Panc1 (cell line): Measurements from ENCODE around the gene EPHB6. TPM values are rescaled to one million over a fixed set of nuclear protein-coding genes. Genes with fewer than 3 reads are reported as not detected.

Source experiments
- ATAC-seq: fragments of 200-7000 bp; cut with Tn5 transposase; 2 replicates; pipeline ENCODE4 v1.9.1; 2020; ENCODE audit warnings: mild to moderate bottlenecking, moderate library complexity
- BruUV-seq: library from RNA; stranded (reverse); fragments of 400-500 nt; replicated peaks from 2 replicates; lab custom pipeline; 2021; lab: Mats Ljungman, UMichigan
- CTCF ChIA-PET: fragments of 300-600 bp; sonication (Branson Sonifier 250); formaldehyde crosslinking; loops from one replicate; lab custom pipeline; 2022; ENCODE audit warnings: antibody characterized with exemption; lab: Charles Lee
- POLR2A ChIA-PET: fragments of 300-600 bp; sonication (Branson Sonifier 250); formaldehyde crosslinking; loops from one replicate; lab custom pipeline; 2022; ENCODE audit warnings: antibody characterized with exemption; lab: Charles Lee
- DNase-seq: peaks from one replicate; pipeline ENCODE4 v3.0.0-alpha.2; 2010; ENCODE audit warnings: low read depth, low spot score
- H3K27ac ChIP-seq: 2 replicates; pipeline ENCODE4 v1.5.1; 2011; ENCODE audit warnings: mild to moderate bottlenecking, low read length, inconsistent platforms
- H3K27me3 ChIP-seq: fragments of 200-500 bp; sonication (Bioruptor generic); 2 replicates; pipeline ENCODE4 v1.6.0; 2014; ENCODE audit warnings: low read length, inconsistent platforms; ENCODE audit not compliant: control insufficient read depth, insufficient read depth
- H3K36me3 ChIP-seq: fragments of 200-500 bp; sonication (Bioruptor generic); 2 replicates; pipeline ENCODE4 v1.5.1; 2014; ENCODE audit warnings: inconsistent platforms, mild to moderate bottlenecking, low read length, moderate library complexity; ENCODE audit not compliant: control insufficient read depth, insufficient read depth
- H3K4me1 ChIP-seq: 2 replicates; pipeline ENCODE4 v1.5.1; 2011; ENCODE audit warnings: inconsistent platforms, mild to moderate bottlenecking, low read length, moderate library complexity; ENCODE audit not compliant: control insufficient read depth, insufficient read depth
- H3K4me3 ChIP-seq, 2 experiments: 2 replicates each; pipeline ENCODE4 v1.5.1; 2011 to 2012; ENCODE audit warnings: low read depth in 2 of 2, low read length in 2 of 2, mild to moderate bottlenecking in 2 of 2, inconsistent platforms in 1 of 2, moderate library complexity in 1 of 2
- H3K9me3 ChIP-seq: fragments of 200-500 bp; sonication (Bioruptor generic); 2 replicates; pipeline ENCODE4 v1.5.1; 2014; ENCODE audit warnings: low read depth, mild to moderate bottlenecking, inconsistent platforms, low read length, moderate library complexity; ENCODE audit not compliant: control insufficient read depth, insufficient read depth
- CTCF ChIP-seq: fragments of 450-650 bp; IDR thresholded peaks from 2 replicates; pipeline ENCODE4 v1.5.1; 2017; ENCODE audit warnings: mild to moderate bottlenecking
- POLR2AphosphoS5 ChIP-seq: IDR thresholded peaks from 2 replicates; pipeline ENCODE4 v1.6.1; 2012; ENCODE audit warnings: mild to moderate bottlenecking, low read depth, low read length, moderate library complexity
- REST ChIP-seq, 2 experiments: IDR thresholded peaks; 2 replicates each; pipeline ENCODE4 v1.6.1; 2011 to 2012; ENCODE audit warnings: low read depth in 2 of 2, control low read depth in 1 of 2, low read length in 1 of 2, mild to moderate bottlenecking in 1 of 2, moderate library complexity in 1 of 2; ENCODE audit not compliant: insufficient read depth in 1 of 2
- SIN3A ChIP-seq: IDR thresholded peaks from 2 replicates; pipeline ENCODE4 v1.6.1; 2012; ENCODE audit warnings: low read depth, mild to moderate bottlenecking, low read length, moderate library complexity, borderline replicate concordance; ENCODE audit not compliant: insufficient read depth
- TCF7L2 ChIP-seq: IDR thresholded peaks from 2 replicates; pipeline ENCODE4 v1.6.1; 2011; ENCODE audit warnings: mild to moderate bottlenecking, low read depth, low read length, inconsistent platforms
- in situ Hi-C: cut with HindIII; loops from 2 replicates; pipeline ENCODE4 v1.10.0; 2016; ENCODE audit warnings: low sequenced_read_pairs, low pct_unique_long_range_greater_than_20kb
- intact Hi-C: fragments of 100-400 bp; cut with micrococcal nuclease; formaldehyde crosslinking; loops from one replicate; pipeline ENCODE4 v1.10.0; 2022; ENCODE audit not compliant: unreplicated experiment
- total RNA-seq: library from RNA; stranded (reverse); gene quantifications from one replicate; pipeline ENCODE4 v1.2.1, GENCODE V29; 2021; ENCODE audit not compliant: unreplicated experiment

EPHB6 gene
- total RNA-seq, 1 experiment from 2014 or later: 0.54 TPM

DNA sequence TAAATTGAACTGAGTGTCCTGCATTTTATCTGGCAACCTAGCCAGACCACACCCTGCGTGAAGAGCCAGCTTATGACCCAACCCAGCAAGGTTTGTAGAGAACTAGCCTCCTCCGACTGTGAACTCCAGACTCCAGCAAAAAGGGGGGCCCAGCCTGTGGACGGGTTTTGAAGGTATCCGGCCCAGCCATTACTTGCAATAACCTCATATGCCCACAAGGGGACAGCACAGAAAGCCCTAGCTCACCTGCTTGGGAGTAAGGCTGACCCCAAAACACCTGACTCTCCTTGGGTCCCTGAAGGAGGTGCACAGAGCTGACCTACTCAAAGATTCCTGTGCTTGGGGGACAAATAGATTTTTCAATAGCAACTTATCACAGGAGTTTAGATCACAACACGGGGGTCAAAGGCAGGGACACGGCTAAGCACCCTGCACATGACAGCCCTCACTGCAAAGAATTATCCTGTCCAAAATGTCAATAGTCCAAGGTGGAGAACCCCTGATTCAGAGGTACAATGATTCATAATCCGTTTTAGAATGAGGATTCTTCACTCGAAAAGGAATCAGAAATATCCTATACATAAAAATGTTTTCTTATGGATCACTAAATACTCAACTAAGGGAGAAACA is 26.1 kb downstream of the EPHB6 start:
- DNase-seq: peak; percentile 41
- peak; percentile 84 for TF ChIP-seq CTCF
- TF ChIP-seq REST (IDR thresholded peaks at IDR 0.05; ENCODE audit: insufficient read depth in 1 of 2, low read depth in 2 of 2, low read length in 1 of 2): no peak
- peaks cover 13% of the 10 kb centered on the region for H3K27me3 ChIP-seq
- no peak; the same call in 1 of the 2 replicates for ATAC-seq
- no peaks in the 10 kb centered on the region for H3K4me1 ChIP-seq
- in situ Hi-C loops: no loop called here
- ChIA-PET POLR2A (no interaction called here), CTCF (interaction anchor here (0.5 kb wide), 1 partner anchor 119 kb away, joined by 3 read pairs; no protein-coding TSS in a partner anchor)
- no peak overlapping the region for H3K27ac ChIP-seq
- H3K4me3 ChIP-seq: no peak overlapping the region
- H3K9me3 ChIP-seq: no peaks in the 10 kb centered on the region
- no peaks in the 10 kb centered on the region for H3K36me3 ChIP-seq
- BruUV-seq: no TSS peak
- intact Hi-C loops: loop anchor here (2.0 kb wide), 1 partner anchor 122 kb away; no protein-coding TSS in a partner anchor

GRCh38 chr7:142881586-142882337 is 26.9 kb downstream of the EPHB6 start:
- DNase-seq (no peak), ATAC-seq (no peak)
- BruUV-seq: no TSS peak
- intact Hi-C loops (loop anchor here (2.0 kb wide), 1 partner anchor 121 kb away; no protein-coding TSS in a partner anchor), in situ Hi-C loops (no loop called here)
- Histone ChIP-seq H3K4me1 (no peaks in the 10 kb centered on the region), H3K9me3 (no peaks in the 10 kb centered on the region), H3K36me3 (no peaks in the 10 kb centered on the region), H3K4me3 (no peak overlapping the region), H3K27ac (no peak overlapping the region), H3K27me3 (peaks cover 13% of the 10 kb centered on the region)
- TF ChIP-seq REST (IDR thresholded peaks at IDR 0.05; ENCODE audit: insufficient read depth in 1 of 2, low read depth in 2 of 2, low read length in 1 of 2): no peak
- TF ChIP-seq CTCF: no peak
- TF ChIP-seq POLR2AphosphoS5: no peak
- TF ChIP-seq SIN3A: no peak
- no peak for TF ChIP-seq TCF7L2
- CTCF ChIA-PET: interaction anchor here (0.5 kb wide), 1 partner anchor 118 kb away, joined by 3 read pairs; no protein-coding TSS in a partner anchor
- POLR2A ChIA-PET: no interaction called here
